Fibroblast of the aortic adventitia (primary cell): ENCODE results near the gene F2RL2. TPM values are rescaled to one million over a fixed set of nuclear protein-coding genes. Genes with fewer than 3 reads are reported as not detected.

ENCODE experiments used
- DNase-seq: peaks from one replicate; pipeline ENCODE4 v3.0.0-alpha.2; 2010; ENCODE audit warnings: low read depth
- H3K4me3 ChIP-seq: 2 replicates; pipeline ENCODE4 v1.5.1; 2011; ENCODE audit warnings: low read depth, mild to moderate bottlenecking, control low read depth, low read length, moderate library complexity
- CTCF ChIP-seq: IDR thresholded peaks from 2 replicates; pipeline ENCODE4 v1.5.1; 2011; ENCODE audit warnings: mild to moderate bottlenecking, low read length, control low read depth, inconsistent platforms; ENCODE audit not compliant: insufficient read depth
- total RNA-seq: library from RNA; depleted of rRNA; stranded (reverse); fragments of >200 nt; gene quantifications from 2 replicates; pipeline ENCODE4 v1.2.3, GENCODE V29; 2012; ENCODE audit warnings: low replicate concordance

The F2RL2 gene
- total RNA-seq, 1 donor: 18.6 TPM

GRCh38 chr5:76625087-76625815 lies 2.0 kb upstream of the F2RL2 start:
- DNase-seq: no peak
- H3K4me3 ChIP-seq: no peak overlapping the region
- TF ChIP-seq CTCF: no peak

GRCh38 chr5:76622076-76622475 lies 1.1 kb downstream of the F2RL2 start:
- no peak overlapping the region for H3K4me3 ChIP-seq

GRCh38 chr5:76620166-76620565 lies 3.0 kb downstream of the F2RL2 start:
- H3K4me3 ChIP-seq: no peak overlapping the region
- DNase-seq: no peak
- no peak for TF ChIP-seq CTCF

More at GRCh38 chr5:76622076-76622475, 1.1 kb downstream of the F2RL2 start:
- no peak for TF ChIP-seq CTCF
- DNase-seq: no peak

GRCh38 chr5:76617675-76618074 lies 5.5 kb downstream of the F2RL2 start:
- H3K4me3 ChIP-seq: no peak overlapping the region
- no peak for TF ChIP-seq CTCF
- DNase-seq: peak; percentile 67

- H3K4me3 ChIP-seq: no peak overlapping the region
- no peak for DNase-seq
- TF ChIP-seq CTCF: no peak
Measured at GRCh38 chr5:76617229-76617628, 6.0 kb downstream of the F2RL2 start.

GRCh38 chr5:76616206-76616605 lies 7.0 kb downstream of the F2RL2 start:
- no peak overlapping the region for H3K4me3 ChIP-seq
- no peak for TF ChIP-seq CTCF
- no peak for DNase-seq

GRCh38 chr5:76615759-76616158 lies 7.4 kb downstream of the F2RL2 start:
- DNase-seq: no peak
- no peak overlapping the region for H3K4me3 ChIP-seq
- TF ChIP-seq CTCF: no peak
